ENCODE measurements around the gene SYT2. TPM values are rescaled to one million over a fixed set of nuclear protein-coding genes. Genes with fewer than 3 reads are reported as not detected.
"Not testable (repeated sequence)": the region's sequence is repeated elsewhere in the genome, so short reads cannot be mapped to it uniquely, and the experiment has no call there.

Gene SYT2
- total and polyA plus RNA-seq, 3 donors from 2014 or later = 2.0 to 7.2 (median 2.1) TPM

GRCh38 chr1:202733251-202733650 lies 23.0 kb upstream of the SYT2 start:
- H3K27ac ChIP-seq = no peak overlapping the region
- no peak overlapping the region for H3K4me3 ChIP-seq
- intact Hi-C loops (cut with DNase I; ENCODE audit: low total_unique reads) = no loop called here
- H3K9me3 ChIP-seq = no peaks in the 10 kb centered on the region
- TF ChIP-seq POLR2A (IDR thresholded peaks at IDR 0.05) = no peak
- TF ChIP-seq CTCF (IDR thresholded peaks at IDR 0.05) = no peak
- H3K4me1 ChIP-seq = no peaks in the 10 kb centered on the region
- WGBS, 2 donors = 94 to 95% methylated on average over 10 of the region's 10 CpGs
- H3K36me3 ChIP-seq (ENCODE audit: low read depth, missing control alignments) = no peaks in the 10 kb centered on the region
- H3K27me3 ChIP-seq = no peaks in the 10 kb centered on the region
- DNase-seq = no peak

- no peaks in the 10 kb centered on the region for H3K4me1 ChIP-seq
- intact Hi-C loops (cut with DNase I; ENCODE audit: low total_unique reads) = no loop called here
- TF ChIP-seq POLR2A (IDR thresholded peaks at IDR 0.05) (no peak), CTCF (IDR thresholded peaks at IDR 0.05) (no peak)
- no peak for DNase-seq
- no peaks in the 10 kb centered on the region for H3K9me3 ChIP-seq
- no peak overlapping the region for H3K27ac ChIP-seq
- no peaks in the 10 kb centered on the region for H3K27me3 ChIP-seq
- 89% methylated on average over 4 of the region's 4 CpGs for WGBS, 2 donors
- H3K4me3 ChIP-seq = no peak overlapping the region
- H3K36me3 ChIP-seq (ENCODE audit: low read depth, missing control alignments) = no peaks in the 10 kb centered on the region
Measured at GRCh38 chr1:202728951-202729350, 18.7 kb upstream of the SYT2 start.

- Histone ChIP-seq H3K4me1 (no peaks in the 10 kb centered on the region), H3K36me3 (ENCODE audit: low read depth, missing control alignments) (no peaks in the 10 kb centered on the region), H3K4me3 (no peak overlapping the region), H3K27me3 (no peaks in the 10 kb centered on the region), H3K9me3 (no peaks in the 10 kb centered on the region), H3K27ac (no peak overlapping the region)
- no peak for DNase-seq
- 92 to 95% methylated on average over 3 of the region's 3 CpGs for WGBS, 2 donors
- no peak for TF ChIP-seq POLR2A (IDR thresholded peaks at IDR 0.05)
- TF ChIP-seq CTCF (IDR thresholded peaks at IDR 0.05) = no peak
- intact Hi-C loops (cut with DNase I; ENCODE audit: low total_unique reads) = no loop called here
Measured at GRCh38 chr1:202725526-202725925, 15.3 kb upstream of the SYT2 start.

GRCh38 chr1:202723708-202724107 lies 13.5 kb upstream of the SYT2 start:
- Histone ChIP-seq H3K9me3 (no peaks in the 10 kb centered on the region), H3K4me1 (no peaks in the 10 kb centered on the region), H3K27me3 (no peaks in the 10 kb centered on the region), H3K36me3 (ENCODE audit: low read depth, missing control alignments) (no peaks in the 10 kb centered on the region), H3K4me3 (no peak overlapping the region), H3K27ac (no peak overlapping the region)
- WGBS, 2 donors = 89 to 91% methylated on average over 7 of the region's 7 CpGs
- TF ChIP-seq POLR2A (IDR thresholded peaks at IDR 0.05) (no peak), CTCF (IDR thresholded peaks at IDR 0.05) (no peak)
- DNase-seq = no peak
- intact Hi-C loops (cut with DNase I; ENCODE audit: low total_unique reads) = no loop called here

- H3K27ac ChIP-seq; DNase-seq; H3K4me1 ChIP-seq; H3K36me3 ChIP-seq (ENCODE audit: low read depth, missing control alignments); H3K27me3 ChIP-seq; H3K9me3 ChIP-seq; intact Hi-C loops (cut with DNase I; ENCODE audit: low total_unique reads); H3K4me3 ChIP-seq: not testable (repeated sequence)
- 77 to 83% methylated on average over 6 of the region's 6 CpGs for WGBS, 2 donors
Measured at GRCh38 chr1:202723046-202723445, 12.8 kb upstream of the SYT2 start.
